HG03095 (cell line): ENCODE results near the gene LEF1.

Source experiments
- ATAC-seq: cut with Tn5 transposase; IDR thresholded peaks from one replicate; pipeline ENCODE4 v1.9.1; 2021; ENCODE audit warnings: moderate library complexity; ENCODE audit not compliant: unreplicated experiment

LEF1 gene

GRCh38 chr4:108004646-108005045, 164.1 kb downstream of the LEF1 start:
- ATAC-seq: no peak

GRCh38 chr4:108003982-108004515, 164.7 kb downstream of the LEF1 start:
- ATAC-seq: no peak

GRCh38 chr4:108001540-108002135, 167.1 kb downstream of the LEF1 start:
- no peak for ATAC-seq

GRCh38 chr4:107999932-108000539, 168.7 kb downstream of the LEF1 start:
- ATAC-seq: no peak

- no peak for ATAC-seq
Observed at GRCh38 chr4:107997794-107998193, 170.9 kb downstream of the LEF1 start.
